ENCODE results near the gene STX3.
"Not testable (repeated sequence)": the region's sequence is repeated elsewhere in the genome, so short reads cannot be mapped to it uniquely, and the experiment has no call there.

The STX3 gene

GRCh38 chr11:59787255-59787588, 32.0 kb downstream of the STX3 start:
- DNase-seq (ENCODE audit: low read depth in 3 of 3, low spot score in 1 of 3), result no peak

GRCh38 chr11:59787816-59788215, 32.6 kb downstream of the STX3 start:
- no peak for DNase-seq (ENCODE audit: low read depth in 3 of 3, low spot score in 1 of 3)

GRCh38 chr11:59791639-59792038, 36.5 kb downstream of the STX3 start:
- no peak for DNase-seq (ENCODE audit: low read depth in 3 of 3, low spot score in 1 of 3)

- DNase-seq (ENCODE audit: low read depth in 3 of 3, low spot score in 1 of 3), result no peak
Measured at GRCh38 chr11:59792507-59792906, 37.3 kb downstream of the STX3 start.

- DNase-seq (ENCODE audit: low read depth in 3 of 3, low spot score in 1 of 3), result no peak
Measured at GRCh38 chr11:59794417-59794816, 39.2 kb downstream of the STX3 start.

- no peak for DNase-seq (ENCODE audit: low read depth in 3 of 3, low spot score in 1 of 3)
Measured at GRCh38 chr11:59800390-59801025, 45.3 kb downstream of the STX3 start.

GRCh38 chr11:59801160-59801706, 46.1 kb downstream of the STX3 start:
- no peak for DNase-seq (ENCODE audit: low read depth in 3 of 3, low spot score in 1 of 3)

GRCh38 chr11:59801981-59802638, 46.9 kb downstream of the STX3 start:
- DNase-seq (ENCODE audit: low read depth in 3 of 3, low spot score in 1 of 3), result no peak

- DNase-seq (ENCODE audit: low read depth in 3 of 3, low spot score in 1 of 3), result peak in 1 of 3 donors; percentile 25
Measured at GRCh38 chr11:59802639-59803176, 47.5 kb downstream of the STX3 start.

GRCh38 chr11:59804061-59804460, 48.9 kb downstream of the STX3 start:
- no peak for DNase-seq (ENCODE audit: low read depth in 3 of 3, low spot score in 1 of 3)

GRCh38 chr11:59807047-59807610, 52.0 kb downstream of the STX3 start:
- no peak for DNase-seq (ENCODE audit: low read depth in 3 of 3, low spot score in 1 of 3)

GRCh38 chr11:59810189-59810910, 55.2 kb downstream of the STX3 start, which contains the start of gene MRPL16:
MRPL16 (minus strand) TSS chr11:59810778; CDS start chr11:59810658, 120 bp downstream.
- peak; percentile 76 to 81 (median 80) for DNase-seq (ENCODE audit: low read depth in 3 of 3, low spot score in 1 of 3)

- DNase-seq (ENCODE audit: low read depth in 3 of 3, low spot score in 1 of 3), result no peak
Measured at GRCh38 chr11:59810911-59811259, 55.7 kb downstream of the STX3 start.

- DNase-seq (ENCODE audit: low read depth in 3 of 3, low spot score in 1 of 3), result no peak
Measured at GRCh38 chr11:59812220-59812619, 57.0 kb downstream of the STX3 start.

GRCh38 chr11:59813364-59813763, 58.2 kb downstream of the STX3 start:
- DNase-seq (ENCODE audit: low read depth in 3 of 3, low spot score in 1 of 3), result no peak

- DNase-seq (ENCODE audit: low read depth in 3 of 3, low spot score in 1 of 3), result no peak
Measured at GRCh38 chr11:59814021-59814420, 58.8 kb downstream of the STX3 start.

GRCh38 chr11:59815754-59816153, 60.6 kb downstream of the STX3 start:
- DNase-seq (ENCODE audit: low read depth in 3 of 3, low spot score in 1 of 3), result no peak

- DNase-seq (ENCODE audit: low read depth in 3 of 3, low spot score in 1 of 3), result not testable (repeated sequence)
Measured at GRCh38 chr11:59816434-59816833, 61.3 kb downstream of the STX3 start.

- no peak for DNase-seq (ENCODE audit: low read depth in 3 of 3, low spot score in 1 of 3)
Measured at GRCh38 chr11:59818572-59818971, 63.4 kb downstream of the STX3 start.

- DNase-seq (ENCODE audit: low read depth in 3 of 3, low spot score in 1 of 3), result no peak
Measured at GRCh38 chr11:59822989-59823566, 67.9 kb downstream of the STX3 start.

GRCh38 chr11:59829358-59829757, 74.2 kb downstream of the STX3 start:
- no peak for DNase-seq (ENCODE audit: low read depth in 3 of 3, low spot score in 1 of 3)

Data from stimulated activated CD4-positive, alpha-beta T cell treated with anti-CD3 and anti-CD28 coated beads, TNF-alpha, amount 100 ng/mL, for 1 hour (primary cell).